HG02852 (cell line): ENCODE measurements around the gene HOXB6.

ENCODE experiments used
- ATAC-seq: cut with Tn5 transposase; IDR thresholded peaks from one replicate; pipeline ENCODE4 v1.9.1; 2021; ENCODE audit warnings: mild to moderate bottlenecking, moderate library complexity; ENCODE audit not compliant: unreplicated experiment

The HOXB6 gene

GRCh38 chr17:48611213-48611612 is 6.4 kb upstream of the HOXB6 start:
- no peak for ATAC-seq

- peak; percentile 41 for ATAC-seq
Measured at GRCh38 chr17:48610282-48611211, 5.8 kb upstream of the HOXB6 start, which contains the start of gene HOXB7. TSS of gene HOXB7 (minus strand) at chr17:48611017. CDS start at chr17:48610918, 99 bp downstream.

DNA sequence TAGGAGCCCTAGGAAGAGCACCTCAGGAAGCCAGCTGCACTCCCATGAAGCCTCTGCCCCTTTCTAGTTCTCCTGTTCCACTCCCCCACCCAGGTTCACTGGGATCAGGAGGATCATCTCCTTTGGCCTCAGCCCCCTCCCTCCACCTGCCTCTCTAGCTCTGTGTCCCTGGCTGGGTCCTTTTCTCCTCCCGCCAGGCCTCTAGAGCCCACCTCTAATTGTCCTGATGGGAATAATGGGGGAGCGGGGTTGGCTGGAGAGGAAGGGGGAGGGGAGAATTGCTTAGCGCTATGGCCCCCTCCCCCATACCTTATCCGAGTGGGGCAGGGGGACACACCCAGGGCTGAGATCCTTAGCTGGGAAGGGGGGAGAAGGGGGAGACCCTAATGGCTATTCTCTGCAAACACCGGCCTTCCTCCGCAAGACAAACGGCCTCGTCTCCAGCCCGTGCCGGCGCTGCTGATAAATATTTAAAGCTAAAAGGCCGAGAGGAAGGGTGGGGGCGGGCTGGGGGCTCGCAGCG is 5.0 kb upstream of the HOXB6 start:
- no peak for ATAC-seq

GRCh38 chr17:48609033-48609432 is 4.2 kb upstream of the HOXB6 start:
- no peak for ATAC-seq

GRCh38 chr17:48608494-48608834 is 3.7 kb upstream of the HOXB6 start:
- ATAC-seq: no peak

- no peak for ATAC-seq
Measured at GRCh38 chr17:48606892-48607614, 2.3 kb upstream of the HOXB6 start.

DNA sequence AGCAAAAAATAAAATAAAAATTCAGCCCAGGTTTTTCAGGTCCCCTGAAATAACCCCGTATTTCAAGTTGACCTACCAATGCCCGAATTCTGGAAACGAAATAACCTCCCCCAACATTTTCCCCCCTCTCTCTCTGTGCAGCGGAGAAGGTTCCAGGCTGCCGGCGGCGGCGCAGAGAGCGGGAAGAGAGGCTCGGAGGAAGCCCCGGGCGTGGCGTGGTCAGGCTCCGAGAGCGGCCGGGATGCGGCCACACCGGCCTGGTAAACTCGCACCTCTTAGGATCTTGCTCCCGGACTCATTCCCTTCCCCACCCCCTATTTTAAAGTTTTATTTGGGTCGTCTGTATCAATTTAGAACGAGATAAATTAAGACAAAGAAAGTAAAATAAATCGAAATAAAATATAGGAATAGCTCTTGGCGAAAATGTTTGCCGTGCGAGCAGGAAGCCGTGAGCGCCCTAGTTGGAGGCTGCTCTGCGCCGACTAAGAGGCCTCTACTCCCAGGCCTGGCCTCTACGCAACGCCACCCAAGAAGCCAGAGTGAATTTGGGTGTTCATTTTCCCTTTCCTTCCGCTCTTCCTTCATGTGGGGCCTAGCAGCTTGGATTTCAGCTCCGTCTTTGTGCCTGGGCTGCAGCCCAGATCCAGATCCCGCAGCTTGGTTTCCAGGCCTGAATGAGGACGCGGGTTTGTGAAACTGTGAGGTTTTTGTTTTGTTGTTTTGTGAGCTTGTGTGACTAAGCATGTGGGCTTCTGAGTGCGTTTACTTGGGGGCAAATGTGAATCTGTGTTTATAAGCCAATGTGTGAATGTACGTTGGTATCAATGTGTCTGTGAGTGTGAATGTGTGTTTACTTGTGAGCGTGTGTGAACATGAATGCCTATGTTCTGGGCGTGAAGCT is 1.5 kb upstream of the HOXB6 start:
- ATAC-seq: no peak

DNA sequence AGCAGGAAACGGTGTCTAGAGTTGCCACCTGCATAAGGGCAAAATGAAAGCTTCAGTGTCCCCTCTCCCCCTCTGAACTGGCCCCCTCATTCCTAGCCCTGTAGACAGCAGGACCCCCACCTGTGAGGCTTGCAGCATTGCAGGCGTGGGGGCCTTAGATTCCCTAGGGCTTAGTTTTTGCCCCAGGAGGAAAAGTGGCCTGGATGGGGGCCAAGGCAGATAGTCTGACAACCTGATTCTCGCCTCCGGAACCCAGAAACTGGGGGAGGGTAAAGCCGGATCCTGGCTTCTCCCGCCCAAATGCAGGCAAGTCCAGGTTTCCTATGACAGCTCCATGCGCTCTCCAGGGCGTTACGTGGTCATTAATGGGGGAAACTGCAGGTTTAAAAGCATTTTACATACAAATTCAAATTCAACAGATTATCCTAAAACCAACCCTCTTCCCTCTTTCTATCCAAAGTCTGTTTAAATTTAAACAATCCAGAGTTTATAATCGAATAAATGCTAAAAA is 678 bp upstream of the HOXB6 start:
- ATAC-seq: no peak

DNA sequence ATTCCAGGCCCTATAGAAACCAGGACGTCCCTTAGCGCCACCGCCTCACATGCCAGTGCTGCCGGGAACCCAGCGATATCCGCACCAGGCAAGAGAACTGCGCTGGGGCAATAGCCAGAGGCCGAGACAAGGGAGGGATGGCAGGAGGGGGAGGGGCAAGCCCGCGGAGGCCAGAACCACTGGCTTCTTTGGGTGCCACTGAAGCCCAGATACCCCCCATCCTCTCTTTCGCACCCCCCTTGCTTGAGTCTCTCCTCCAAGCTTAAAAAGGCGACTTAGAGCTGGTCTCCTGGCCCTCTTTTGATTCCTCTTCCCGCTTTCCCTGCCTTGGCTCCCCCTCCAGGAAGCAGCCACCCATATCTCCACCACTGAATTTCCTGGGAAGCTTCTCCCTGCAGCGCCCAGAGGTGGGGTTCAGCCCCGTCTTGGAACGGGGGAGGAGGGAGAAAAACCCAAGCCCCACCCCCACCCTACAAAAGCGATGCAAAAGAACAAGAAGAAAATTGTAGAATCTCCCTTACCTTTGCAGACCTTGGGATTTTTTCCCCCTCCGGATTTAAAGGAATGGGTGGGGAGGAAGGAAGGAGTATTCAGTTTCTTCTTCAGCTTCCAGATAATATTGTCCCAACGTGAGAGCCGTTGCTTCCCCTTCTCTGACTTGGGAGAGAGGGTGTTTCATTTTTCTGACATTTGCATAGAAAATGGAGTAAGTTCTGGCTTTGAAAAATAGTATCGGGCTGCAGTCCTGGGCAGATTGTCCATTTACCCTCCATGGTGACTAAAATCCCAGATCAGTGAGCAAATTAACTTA is 622 bp downstream of the HOXB6 start:
- no peak for ATAC-seq

DNA sequence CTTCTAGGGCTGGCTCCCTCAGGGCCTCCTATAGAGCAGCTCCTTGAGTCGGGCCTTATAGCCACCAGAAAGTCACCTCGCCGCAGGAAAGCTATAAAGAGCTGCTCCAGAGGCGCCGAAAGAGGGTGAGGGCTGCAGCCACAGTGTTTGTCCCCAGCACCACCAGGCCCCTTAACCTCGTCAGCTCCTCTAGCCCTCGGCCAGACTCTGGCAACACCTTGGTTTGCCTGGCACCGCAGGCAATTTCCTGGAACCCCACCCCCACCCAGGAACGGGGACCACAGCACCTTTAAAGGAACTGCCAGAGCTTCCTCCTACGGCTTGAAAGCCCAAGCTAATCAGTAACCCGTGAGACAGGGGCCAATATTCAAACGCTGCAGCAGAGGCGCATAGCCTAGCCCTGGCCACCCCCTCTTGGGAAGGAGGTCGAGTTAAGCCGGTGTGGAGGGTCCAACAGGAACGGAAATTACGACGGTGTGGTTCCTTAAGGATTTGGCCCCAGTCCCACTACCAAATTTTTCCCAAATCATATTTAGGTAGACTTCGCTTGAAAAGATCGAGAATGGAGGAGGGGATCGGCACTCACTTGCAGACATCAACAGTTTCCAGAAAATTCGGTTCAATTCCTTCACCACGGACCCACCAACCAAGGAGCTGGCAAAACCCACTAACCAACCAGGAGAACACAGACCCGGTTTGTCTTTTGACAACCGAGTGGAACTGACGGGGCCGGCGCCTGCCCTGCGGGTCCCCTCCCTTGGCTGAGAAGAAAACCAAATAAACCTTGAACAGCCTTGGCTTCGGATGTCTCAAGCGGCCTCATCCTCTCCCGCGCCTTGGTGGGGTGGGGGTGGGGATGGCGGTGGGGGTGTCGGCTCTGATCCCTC is 3.0 kb downstream of the HOXB6 start:
- no peak for ATAC-seq

DNA sequence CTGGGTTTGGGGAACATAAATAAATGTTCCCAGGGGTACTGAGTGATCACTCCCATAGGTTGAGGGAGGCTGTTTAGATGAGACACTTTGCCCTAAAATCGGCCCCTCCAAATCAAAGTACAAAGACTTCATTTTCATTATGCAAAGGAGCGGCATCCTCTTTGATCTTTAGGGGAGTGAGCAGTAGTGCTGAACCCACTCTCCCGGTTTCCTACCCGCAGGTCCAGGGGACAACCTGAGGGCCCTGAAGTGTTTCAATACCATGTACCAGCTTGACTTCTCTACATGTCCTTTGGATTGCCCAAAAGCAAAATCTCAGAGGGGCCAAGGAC is 3.6 kb downstream of the HOXB6 start:
- no peak for ATAC-seq

DNA sequence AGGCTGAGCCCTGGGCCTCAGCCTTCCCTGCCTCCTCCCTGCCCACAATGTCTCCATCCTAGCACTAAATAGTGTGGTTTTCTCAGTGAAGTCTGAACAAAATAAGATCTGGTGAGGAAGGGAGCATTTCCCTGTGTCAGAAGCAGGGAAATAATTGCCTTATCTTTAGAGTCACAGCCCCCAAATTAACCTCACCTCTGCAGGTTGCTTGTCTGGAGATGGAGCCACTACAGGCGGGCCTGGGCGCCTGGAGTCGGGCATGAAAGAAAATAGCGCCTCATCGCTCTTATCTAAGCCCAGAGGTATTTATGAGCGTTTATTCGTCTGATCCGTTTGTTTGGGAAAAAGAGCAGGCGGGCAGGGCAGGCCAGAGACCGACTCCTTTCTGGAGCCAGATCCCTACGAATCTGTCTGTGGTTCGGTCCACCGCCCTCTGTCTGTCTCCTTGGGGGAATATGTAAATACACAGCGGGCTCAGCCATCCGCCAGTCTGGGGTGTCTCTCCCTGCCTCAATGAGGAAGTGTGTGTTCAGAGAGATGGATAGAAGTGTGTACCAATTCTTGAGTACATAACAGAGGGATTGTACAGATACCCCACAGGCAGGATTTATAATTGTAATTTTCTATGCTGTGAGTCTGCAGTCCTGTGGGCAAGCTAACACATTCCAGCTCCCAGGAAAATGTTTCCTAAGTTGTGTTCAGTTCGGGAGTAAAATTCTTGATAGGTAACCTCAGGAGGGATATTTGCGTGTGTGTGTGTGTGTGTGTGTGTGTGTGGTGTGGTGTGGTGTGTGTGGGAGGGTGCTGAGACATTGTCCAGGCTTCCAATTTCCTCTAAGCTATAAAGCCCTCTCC is 4.3 kb downstream of the HOXB6 start:
- ATAC-seq: no peak

- no peak for ATAC-seq
Measured at GRCh38 chr17:48599354-48599753, 5.4 kb downstream of the HOXB6 start.

GRCh38 chr17:48598736-48599135 is 6.0 kb downstream of the HOXB6 start:
- ATAC-seq: no peak

GRCh38 chr17:48597778-48598631 is 6.8 kb downstream of the HOXB6 start:
- no peak for ATAC-seq

- no peak for ATAC-seq
Measured at GRCh38 chr17:48597528-48597777, 7.3 kb downstream of the HOXB6 start.

DNA sequence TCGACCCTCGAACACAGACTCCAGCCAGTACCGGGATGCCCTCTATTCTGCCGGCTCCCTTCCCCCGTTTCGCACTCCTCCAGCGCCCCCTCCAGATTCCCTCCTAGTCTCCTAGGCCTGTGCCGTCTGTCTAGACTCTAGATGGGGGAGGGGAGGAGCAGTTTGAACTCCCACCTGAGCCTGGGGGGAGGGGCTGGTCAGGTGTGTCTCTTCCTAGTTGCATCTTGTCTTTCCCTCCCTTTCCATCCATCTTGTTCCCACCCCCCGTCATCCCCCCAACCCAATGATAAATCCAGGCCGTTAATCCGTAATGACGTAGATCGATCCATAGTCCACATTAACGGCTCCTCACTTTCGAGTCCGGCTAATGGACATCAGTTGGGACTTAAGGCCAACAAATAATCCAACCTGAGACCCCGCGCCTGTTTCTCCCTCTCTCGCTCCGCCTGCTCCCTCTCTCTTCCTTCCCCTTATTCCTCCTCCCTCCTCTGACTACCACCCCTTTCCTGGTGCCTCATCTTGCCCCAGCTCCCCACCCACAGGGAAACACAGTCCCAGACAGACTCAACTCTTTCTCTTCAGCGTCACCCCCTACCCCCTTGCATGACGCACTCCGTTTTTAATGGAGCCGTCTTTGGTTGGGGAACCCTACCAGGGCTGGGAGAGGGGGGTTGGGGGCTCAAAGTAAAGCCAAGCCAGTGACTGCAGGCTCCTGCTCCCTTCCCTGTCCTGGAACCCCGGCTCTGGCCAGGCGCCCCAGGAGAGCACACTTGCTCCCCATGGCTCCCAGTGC is 7.9 kb downstream of the HOXB6 start:
- no peak for ATAC-seq
